Erythroblast (primary cell): ENCODE results near the gene DCP1B.

ENCODE experiments used
- DNase-seq, 2 experiments: peaks; one replicate each; lab custom pipeline; 2025; lab: John Stamatoyannopoulos, UW
- GATA1 ChIP-seq: IDR thresholded peaks from 2 replicates; pipeline ENCODE4 v1.6.1; 2011; ENCODE audit warnings: low read depth, mild to moderate bottlenecking, control low read depth, low read length, moderate library complexity
- POLR2A ChIP-seq: IDR thresholded peaks from 2 replicates; pipeline ENCODE4 v1.6.1; 2011; ENCODE audit warnings: mild to moderate bottlenecking, low read length

Gene DCP1B

DNA sequence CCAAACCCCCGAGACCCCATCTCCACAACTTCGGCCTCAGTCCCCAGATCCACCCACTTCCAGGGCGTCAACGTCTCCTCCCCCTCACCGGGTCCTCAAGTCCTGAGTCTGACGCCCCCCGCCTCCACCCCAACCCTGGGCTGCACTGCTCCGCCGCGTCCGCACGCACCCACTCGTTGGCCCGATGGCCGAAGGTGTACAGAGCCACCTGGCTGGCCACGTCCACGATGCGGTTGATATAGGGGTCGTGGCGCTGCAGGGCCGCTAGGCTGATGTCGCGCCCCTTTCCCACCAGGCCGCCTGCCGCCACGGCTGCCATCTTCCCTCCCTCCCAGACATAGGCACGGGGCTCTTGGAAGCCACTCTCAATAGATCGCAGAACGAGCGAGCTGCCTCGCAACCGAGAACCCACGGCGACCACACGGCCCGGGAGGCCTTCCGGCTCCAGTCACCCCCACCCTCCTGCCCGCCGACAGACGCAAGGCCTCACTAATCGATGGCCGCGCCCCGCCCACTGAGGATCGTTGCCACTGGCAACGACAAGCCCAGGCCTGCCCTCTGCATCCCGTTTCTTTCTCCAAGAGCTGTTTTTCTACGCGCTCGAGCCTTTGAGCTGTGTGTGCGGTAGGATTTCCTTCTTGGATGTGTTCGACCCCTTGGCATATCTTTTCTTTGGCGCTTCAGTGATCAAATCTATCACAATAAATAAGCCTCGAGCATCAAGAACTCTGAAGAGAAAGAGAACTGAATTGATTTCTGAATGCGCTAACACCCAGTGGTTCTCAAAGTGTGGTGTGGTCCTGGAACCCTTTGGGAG is at the start of gene DCP1B:
Gene DCP1B, minus strand, starts transcription at position 345 of the 817 bp plus-strand sequence. Its CDS starts 26 bp downstream, at position 319.
- TF ChIP-seq GATA1: no peak
- peak; percentile 90 for TF ChIP-seq POLR2A
- peak; percentile 97 to 98 for DNase-seq

DNA sequence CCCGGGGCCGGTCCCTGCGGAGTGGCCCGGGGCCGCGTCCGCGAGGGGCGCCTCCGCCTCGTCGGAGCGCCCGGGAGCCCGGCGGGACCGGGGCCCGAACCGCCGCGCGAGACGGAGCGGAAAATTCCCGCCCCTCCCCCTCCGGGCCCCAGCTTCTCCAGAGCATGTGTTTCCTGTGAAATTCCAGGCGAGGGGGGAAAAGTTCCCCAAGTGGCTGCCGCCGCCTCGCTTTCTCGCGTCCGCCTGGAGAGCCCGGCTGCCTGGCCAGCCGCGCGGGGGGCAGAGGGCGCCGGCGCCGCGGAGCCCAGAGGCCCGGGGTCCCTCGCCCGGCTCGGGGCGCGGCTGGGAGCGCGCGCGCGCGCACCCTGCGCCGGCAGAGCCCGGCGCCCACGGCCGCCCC is 49.4 kb upstream of the DCP1B start:
- DNase-seq: no peak
- TF ChIP-seq POLR2A: no peak
- no peak for TF ChIP-seq GATA1

- DNase-seq: peak; percentile 11 to 24
- TF ChIP-seq POLR2A (no peak), GATA1 (no peak)
Measured at GRCh38 chr12:2052826-2053678, 48.8 kb upstream of the DCP1B start, which contains the start of gene CACNA1C. Gene CACNA1C (plus strand): TSS chr12:2052987. CDS start chr12:2053563, 576 bp downstream.

DNA sequence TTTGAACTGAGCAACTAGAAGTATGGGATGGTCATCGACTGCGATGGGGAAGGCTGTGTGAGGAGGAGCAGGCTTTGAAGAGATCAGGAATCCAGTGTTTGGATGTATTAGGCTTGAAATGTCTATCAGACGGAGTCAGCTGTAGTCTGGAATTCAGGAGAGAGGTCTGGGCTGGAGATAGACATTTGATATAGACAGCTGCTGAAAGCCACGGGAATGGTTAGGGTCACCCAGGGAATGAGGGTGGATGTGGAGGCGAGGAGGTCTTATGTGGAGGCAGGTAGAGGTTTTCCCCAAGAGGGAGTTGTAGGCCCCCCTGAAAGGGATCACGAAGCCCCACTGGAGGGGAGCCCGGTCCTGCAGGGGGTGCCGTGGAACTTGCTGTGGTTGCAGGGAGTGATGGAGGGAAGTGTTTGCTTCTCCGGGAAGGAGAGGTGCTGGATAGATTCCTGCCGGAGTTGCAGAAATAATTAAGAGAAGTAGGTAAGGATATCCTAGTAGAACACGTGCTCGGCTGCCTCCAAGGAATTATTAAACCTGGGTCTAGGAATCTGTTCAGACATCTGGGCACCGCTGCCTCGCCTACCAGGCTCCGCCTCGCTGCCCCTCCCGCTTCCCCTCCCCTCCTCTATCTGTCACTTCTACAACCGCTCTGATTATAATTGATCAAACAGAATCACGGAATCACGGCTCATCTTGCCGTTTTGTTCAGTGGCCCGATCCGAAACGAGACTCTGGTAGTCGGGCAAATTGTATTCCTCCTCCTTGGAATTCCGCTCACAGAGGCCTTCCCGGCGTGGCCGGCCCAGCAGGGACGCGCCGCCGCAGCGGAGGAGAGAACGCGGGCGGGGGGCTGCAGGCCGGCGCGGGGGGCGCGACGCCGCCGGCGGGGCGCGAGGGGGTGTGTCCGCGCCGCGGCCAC is 47.7 kb upstream of the DCP1B start:
- no peak for TF ChIP-seq POLR2A
- TF ChIP-seq GATA1: no peak
- no peak for DNase-seq

DNA sequence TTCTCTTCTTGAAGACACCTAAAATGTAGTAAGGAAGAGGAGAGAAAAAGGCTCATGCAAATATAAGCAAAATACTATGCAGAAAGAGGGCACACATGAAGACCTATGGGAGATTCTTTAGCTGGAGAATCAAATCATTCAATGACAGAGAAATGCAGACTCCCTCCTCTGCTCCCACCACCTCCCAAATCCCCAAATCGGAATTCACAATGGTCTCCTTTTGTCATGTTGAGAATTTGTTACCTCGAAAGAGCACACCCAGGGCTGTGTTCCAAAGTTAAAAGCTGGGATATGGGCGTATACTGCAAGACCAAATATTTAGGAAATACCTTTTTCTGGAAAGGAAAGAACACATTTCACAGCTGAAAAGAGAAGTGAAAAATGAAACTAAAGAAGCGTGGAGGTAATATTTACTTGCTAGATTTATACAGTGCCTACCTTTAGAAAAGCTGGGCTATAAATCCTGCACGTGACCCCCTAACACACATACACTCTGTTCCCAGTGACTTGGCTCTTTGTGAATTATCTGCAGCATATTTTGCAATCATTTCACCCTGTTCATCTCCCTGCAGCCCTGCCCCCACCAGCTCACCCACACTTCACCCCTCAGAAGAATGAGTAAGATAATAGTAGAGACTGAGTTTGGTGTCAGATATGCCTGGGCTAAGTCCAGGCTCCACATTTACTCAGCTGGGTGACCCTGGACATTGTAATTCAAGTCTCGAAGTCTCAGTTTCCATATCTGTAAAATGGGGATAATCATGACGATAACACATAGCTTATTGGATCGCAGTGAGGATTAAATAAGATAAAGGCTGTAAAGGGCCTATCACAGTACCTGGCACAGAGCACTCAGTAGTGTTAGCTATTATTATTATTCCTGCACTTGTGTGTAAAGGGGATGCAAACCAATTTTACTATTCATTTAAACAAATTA is 45.6 kb upstream of the DCP1B start:
- TF ChIP-seq POLR2A (no peak), GATA1 (no peak)
- no peak for DNase-seq

DNA sequence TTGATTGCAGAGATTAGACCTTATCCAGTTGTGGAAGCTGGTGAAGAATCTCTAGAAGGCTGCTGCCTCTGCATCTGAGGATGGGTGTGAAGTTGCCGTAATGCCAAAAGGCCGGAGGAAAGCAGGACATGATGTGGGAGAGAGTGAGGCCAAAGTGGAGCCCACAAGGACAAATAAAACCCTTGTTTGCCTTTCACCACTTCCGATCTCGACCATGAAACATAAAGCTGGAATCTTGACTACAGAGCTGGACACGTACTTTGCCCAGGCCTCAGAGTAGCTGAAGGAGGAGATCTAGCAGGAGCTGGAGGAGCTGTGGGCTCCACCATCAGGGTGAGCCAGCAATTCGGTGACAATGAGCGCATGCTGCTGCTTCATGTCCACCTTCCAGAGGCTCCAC is 43.5 kb upstream of the DCP1B start:
- DNase-seq: no peak
- TF ChIP-seq POLR2A (no peak), GATA1 (no peak)

GRCh38 chr12:2046957-2047356 is 42.7 kb upstream of the DCP1B start:
- TF ChIP-seq GATA1 (no peak), POLR2A (no peak)
- no peak for DNase-seq

- no peak for TF ChIP-seq GATA1
- TF ChIP-seq POLR2A: no peak
Measured at GRCh38 chr12:2044165-2044564, 39.9 kb upstream of the DCP1B start.

GRCh38 chr12:2043054-2043453 is 38.8 kb upstream of the DCP1B start:
- no peak for DNase-seq
- TF ChIP-seq POLR2A: no peak
- no peak for TF ChIP-seq GATA1

More at GRCh38 chr12:2044165-2044564, 39.9 kb upstream of the DCP1B start:
- no peak for DNase-seq

DNA sequence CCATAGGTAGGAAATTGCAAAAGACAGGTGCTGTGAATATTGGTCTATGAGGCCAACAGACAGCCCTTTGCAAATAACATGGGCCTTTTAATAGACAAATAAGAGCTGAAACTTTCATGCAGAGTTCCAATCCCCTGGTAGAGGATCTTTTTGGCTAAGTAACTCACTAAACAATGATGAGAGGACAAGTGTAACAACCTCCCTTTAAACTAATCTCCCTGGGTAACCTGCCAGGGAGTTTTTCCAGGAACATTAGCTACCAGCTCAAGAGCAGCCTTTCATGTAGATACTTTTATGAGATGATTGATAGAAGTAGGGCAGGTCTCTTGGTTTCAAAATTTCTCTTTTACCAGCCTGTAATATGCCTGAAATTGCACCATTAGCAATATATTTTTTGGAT is 34.8 kb upstream of the DCP1B start:
- TF ChIP-seq GATA1: no peak
- no peak for DNase-seq

- DNase-seq: no peak
- TF ChIP-seq GATA1 (no peak), POLR2A (no peak)
Measured at GRCh38 chr12:2035431-2036055, 31.3 kb upstream of the DCP1B start.
